NCI-H2171 (cell line): Measurements from ENCODE around the gene MIER1.
A peak's percentile ranks its signal among the peaks of the same experiment; 100 is the strongest.
"Not testable (repeated sequence)": the region's sequence is repeated elsewhere in the genome, so short reads cannot be mapped to it uniquely, and the experiment has no call there.

Source experiments
- DNase-seq: peaks from one replicate; lab custom pipeline; 2025; lab: John Stamatoyannopoulos, UW

The MIER1 gene

DNA sequence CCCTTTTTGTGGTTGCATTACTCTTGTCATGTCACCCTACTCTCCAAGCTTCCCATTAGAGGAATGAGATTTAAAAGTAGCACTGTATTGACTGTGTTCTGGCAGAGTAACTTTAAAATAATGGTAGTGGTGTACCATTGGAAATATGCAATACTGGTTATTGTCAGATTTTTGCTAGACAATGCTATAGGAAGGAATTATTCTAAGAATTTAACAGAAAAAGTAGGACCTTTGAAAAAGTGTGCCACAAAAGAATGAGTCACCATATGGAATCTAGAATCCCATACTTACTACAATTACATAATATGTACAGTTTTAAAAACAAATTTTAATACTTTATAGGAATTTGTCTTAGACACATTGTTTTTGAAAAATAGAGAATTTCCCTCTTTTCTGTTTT, 13.8 kb downstream of the MIER1 start:
- no peak for DNase-seq

- DNase-seq: no peak
Measured at GRCh38 chr1:66940981-66941380, 16.2 kb downstream of the MIER1 start.

DNA sequence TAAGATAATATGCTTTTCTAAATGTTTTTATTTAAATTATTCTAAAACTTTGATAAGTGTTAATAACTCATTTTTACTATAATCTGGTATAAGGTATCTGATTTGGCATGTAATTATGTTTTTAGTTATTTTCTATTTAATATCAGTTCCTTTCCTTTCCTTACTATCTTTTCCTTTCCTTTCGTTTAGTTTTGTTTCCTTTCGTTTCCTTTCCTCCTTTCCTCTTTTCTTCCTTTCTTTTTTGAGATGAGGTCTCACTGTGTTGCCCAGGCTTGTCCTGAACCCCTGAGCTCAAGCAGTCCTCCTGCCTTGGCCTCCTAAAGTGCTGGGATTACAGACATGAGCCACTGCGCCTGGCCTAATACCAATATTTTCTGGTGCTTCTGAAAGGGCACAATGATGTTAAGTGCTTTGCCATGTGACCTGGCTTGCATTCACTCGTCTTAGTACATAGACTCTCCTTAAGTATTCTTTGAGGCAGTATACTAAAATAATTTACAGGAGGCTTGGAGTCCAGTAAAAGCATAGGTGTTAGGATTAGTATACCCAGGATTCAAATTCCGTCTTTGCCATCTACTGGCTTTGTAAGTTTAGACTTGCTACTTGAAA, 18.7 kb downstream of the MIER1 start:
- DNase-seq: no peak

DNA sequence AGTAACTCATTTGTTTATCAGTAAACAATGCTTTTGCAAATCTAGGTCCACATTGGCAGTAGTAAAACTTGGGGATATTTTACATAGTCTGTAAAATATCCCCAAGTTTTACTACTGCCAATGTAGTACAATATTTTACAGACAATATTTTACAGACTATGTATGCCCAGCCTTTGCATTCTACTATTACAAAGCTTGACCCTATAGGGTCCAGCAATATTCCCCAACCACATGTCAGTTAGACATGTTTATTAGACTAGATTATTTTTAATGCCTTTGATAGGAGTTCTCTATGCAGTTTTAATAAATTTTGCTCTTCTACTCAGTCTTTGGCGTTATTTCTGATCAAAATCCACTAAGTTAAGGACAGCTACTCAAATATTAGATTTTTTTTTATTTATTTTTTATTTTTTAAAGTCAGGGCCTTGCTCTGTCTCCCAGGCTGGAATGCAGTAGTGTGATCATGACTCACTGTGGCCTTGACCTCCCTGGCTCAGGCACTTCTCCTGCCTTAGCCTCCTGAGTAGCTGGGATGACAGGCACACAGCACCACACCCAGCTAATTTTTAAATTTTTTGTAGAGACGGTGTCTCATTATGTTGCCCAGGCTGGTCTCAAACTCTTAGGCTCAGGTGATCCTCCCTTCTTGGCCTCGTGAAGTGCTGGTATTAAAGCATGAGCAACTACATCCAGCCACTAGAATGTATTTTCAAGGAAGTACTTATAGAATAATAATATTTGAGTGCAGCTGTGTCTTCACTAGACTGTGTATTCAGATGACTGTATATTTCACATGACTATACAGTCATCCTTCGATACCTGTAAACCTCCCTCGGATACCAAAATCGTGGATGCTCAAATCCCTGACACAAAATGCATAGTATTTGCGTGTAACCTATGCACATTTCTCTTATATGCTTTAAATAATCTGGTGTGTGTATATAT, 19.8 kb downstream of the MIER1 start:
- no peak for DNase-seq

- DNase-seq: no peak
Measured at GRCh38 chr1:66945316-66945715, 20.5 kb downstream of the MIER1 start.

DNA sequence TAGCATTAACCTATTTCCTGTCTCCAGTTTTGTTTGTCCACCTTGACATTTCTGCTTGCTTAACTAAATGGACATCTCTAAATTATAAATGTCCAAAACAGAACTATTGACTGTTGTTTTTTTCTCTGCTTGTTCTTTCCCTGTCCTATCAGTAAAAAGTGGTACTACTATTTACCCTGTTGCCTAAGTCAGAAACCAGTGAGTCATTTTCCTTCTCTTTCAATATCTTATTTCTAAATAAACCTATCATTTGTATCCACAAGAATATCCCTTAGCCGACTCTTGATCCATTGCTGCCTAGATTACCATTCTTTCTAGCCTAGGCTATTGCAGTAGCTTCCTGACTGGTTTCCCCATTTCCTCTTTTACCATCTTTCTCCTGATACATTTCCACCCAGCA, 22.5 kb downstream of the MIER1 start:
- no peak for DNase-seq

GRCh38 chr1:66951513-66951912, 26.7 kb downstream of the MIER1 start:
- no peak for DNase-seq

DNA sequence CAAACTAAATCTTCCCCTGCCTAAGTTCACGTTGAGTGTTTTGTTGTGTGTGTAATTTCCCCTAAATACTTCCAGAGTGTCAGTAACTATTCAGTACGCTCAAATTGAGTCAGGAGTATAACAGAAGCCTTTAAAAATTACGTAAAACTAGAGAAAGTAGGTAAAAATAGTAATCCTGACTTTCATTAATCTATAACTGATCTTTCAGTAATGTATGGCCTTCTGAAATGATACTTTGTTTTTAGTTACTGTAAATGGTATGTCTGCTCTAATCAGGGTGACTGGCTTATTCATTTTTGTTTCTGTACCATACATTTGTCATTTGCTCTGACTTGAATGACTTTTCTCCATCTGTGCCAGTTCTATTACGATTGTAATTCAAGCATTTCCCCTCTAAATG, 29.4 kb downstream of the MIER1 start:
- DNase-seq: no peak

DNA sequence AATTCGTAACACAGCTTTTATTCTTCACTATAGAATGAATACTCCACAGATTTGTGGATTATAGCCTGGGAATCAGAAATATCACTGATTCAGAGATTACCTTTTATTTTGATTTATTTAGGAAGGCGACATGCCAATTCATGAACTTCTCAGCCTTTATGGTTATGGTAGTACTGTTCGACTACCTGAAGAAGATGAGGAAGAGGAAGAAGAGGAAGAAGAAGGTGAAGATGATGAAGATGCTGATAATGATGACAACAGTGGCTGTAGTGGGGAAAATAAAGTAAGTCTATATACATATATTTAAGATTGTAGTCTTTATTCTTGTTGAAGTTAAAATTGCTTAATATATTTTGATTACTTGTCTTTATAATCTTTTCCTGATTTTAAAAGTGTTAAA, 33.1 kb downstream of the MIER1 start:
- no peak for DNase-seq

GRCh38 chr1:66966188-66966873, 41.5 kb downstream of the MIER1 start:
- DNase-seq: not testable (repeated sequence)

GRCh38 chr1:66968574-66968973, 43.8 kb downstream of the MIER1 start:
- DNase-seq: no peak

GRCh38 chr1:66978201-66978600, 53.4 kb downstream of the MIER1 start:
- DNase-seq: no peak

DNA sequence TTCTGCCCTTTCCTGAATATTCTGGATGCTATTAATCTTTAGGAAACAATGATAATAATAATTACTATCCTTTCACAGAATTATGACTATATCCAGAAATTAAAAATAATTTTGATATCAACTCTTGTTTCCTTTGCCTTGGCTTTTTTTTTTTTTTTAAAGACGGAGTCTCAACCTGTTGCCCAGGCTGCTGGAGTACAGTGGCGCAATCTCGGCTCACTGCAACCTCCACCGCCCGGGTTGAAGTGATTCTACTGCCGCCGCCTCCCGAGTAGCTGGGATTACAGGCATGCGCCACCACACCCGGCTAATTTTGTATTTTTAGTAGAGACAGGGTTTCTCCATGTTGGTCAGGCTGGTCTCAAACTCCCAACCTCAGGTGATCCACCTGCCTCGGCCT, 54.8 kb downstream of the MIER1 start:
- DNase-seq: not testable (repeated sequence)

GRCh38 chr1:66980745-66981367, 56.1 kb downstream of the MIER1 start:
- DNase-seq: no peak

DNA sequence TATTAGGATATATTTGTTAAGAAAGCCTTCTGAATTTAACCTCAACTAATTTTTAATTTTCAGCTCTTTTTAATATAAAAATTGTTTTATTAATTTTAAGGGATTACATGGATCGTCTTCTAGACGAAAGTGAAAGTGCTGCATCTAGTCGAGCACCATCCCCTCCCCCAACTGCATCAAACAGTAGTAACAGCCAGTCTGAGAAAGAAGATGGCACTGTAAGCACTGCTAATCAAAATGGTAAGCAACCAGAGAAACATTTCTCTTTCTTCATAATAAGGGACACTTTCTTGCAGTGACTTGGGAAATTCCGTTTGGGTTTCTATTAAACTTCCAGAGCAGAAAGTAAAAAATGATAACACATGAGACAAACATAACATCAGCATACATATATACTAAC, 56.9 kb downstream of the MIER1 start:
- DNase-seq: no peak

- no peak for DNase-seq
Measured at GRCh38 chr1:66982561-66983260, 57.9 kb downstream of the MIER1 start.

DNA sequence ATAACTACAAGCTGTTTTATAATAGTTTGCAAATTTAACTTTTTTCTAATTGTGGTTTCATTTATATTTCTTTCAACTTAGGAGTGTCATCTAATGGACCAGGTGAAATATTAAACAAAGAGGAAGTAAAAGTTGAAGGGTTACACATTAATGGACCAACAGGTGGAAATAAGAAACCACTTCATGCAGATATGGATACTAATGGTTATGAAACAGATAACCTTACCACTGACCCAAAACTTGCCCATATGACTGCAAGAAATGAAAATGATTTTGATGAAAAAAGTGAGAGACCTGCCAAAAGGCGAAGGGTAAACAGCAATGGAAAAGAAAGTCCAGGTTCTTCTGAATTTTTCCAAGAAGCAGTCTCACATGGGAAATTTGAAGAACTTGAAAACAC, 59.7 kb downstream of the MIER1 start:
- no peak for DNase-seq

DNA sequence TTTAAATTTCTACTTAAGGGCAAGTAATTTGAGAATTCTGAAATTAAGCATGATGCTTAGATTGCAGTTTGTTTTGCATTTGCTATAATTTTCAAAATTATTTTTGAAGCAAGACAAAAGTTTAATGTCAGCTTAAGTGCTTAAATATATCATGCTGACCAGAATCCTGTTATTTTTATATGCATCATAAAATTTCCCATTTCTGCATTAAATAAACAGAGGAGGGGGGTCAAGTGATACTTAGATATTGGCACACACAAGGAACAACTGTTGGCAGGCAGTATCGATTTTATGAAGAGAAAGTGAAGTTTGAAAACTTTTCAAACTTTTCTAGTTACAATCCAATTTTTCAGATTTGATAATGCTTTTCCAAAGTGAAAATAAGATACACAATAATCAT, 61.0 kb downstream of the MIER1 start:
- DNase-seq: no peak

GRCh38 chr1:66993076-66993475, 68.3 kb downstream of the MIER1 start:
- DNase-seq: no peak

GRCh38 chr1:66996018-66996682, 71.4 kb downstream of the MIER1 start:
- peak; percentile 27 for DNase-seq

DNA sequence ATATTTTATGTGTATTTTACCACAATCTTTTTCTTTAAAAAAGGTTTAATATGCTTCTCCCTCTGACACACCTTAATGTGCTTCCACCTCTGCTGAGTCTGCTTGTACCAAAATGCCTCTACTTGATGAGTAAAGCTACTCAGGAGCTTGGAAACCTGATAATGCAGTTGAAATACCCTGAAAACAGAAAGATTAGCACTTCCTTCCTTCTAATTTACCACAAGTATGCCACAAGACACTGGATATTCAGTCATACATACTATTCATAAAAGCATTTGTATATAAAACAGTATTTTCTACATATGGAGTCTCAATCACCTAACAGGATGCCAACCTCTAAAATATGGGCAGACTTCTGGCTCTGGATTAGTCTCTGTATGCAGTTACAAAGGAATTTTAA, 74.2 kb downstream of the MIER1 start:
- DNase-seq: no peak
